Activated CD4-positive, alpha-beta T cell treated with anti-CD3 and anti-CD28 coated beads, Interleukin-2, amount 50 U/mL, for 16 hours (primary cell): ENCODE data around the gene CBR1.

Source experiments
- DNase-seq: peaks from one replicate; pipeline ENCODE4 v3.0.0-alpha.2; 2020

CBR1 gene

DNA sequence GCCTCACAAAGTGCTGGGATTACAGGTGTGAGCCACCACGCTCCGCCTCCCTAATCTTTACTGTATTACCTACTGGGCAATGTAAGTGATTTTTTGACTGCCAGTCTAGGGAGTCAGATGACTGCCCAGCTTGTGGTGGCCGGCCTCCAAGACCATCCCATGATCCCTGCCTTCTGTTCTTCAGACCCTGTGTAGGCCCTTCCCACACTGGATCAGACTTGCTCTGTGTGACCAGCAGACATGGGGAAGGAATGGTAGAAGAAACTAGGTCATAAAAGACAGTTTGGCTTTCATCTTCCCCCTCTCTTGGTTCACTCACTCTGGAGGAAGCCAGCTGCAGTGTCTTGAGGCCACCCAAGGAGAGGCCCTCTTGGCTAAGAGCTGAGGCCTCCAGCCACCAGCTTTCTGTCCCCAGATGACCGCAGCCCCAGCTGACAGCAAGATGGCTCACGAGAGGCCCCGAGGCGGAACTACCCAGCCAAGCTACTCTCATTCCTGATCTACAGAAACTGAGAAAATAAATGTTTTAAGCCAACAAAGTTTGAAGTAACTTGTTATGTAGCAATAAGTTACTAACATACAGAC lies 50.6 kb downstream of the CBR1 start:
- no peak for DNase-seq
